T-helper 2 cell treated with Interferon-gamma antibody and Interleukin-4, amounts not matched to agents 5 μg/mL and 100 μg/mL, for 36 hours (primary cell): ENCODE results near the gene RNF144B.
"Not testable (repeated sequence)": the region's sequence is repeated elsewhere in the genome, so short reads cannot be mapped to it uniquely, and the experiment has no call there.

ENCODE experiments used
- DNase-seq: peaks from one replicate; pipeline ENCODE4 v3.0.0; 2021; ENCODE audit warnings: low spot score
- H3K27ac Mint-ChIP-seq: one replicate; pipeline ENCODE4 v1.8.0; 2021; ENCODE audit warnings: mild to moderate bottlenecking, mixed read lengths
- H3K27me3 Mint-ChIP-seq: one replicate; pipeline ENCODE4 v1.8.0; 2021; ENCODE audit warnings: low read depth, mixed read lengths
- H3K36me3 Mint-ChIP-seq: one replicate; pipeline ENCODE4 v1.8.0; 2021; ENCODE audit warnings: low read depth, mixed read lengths
- H3K4me1 Mint-ChIP-seq: one replicate; pipeline ENCODE4 v1.8.0; 2021; ENCODE audit warnings: low read depth, mixed read lengths
- H3K4me3 Mint-ChIP-seq: one replicate; pipeline ENCODE4 v1.8.0; 2022; ENCODE audit warnings: mild to moderate bottlenecking, moderate library complexity, mixed read lengths
- H3K9me3 Mint-ChIP-seq: one replicate; pipeline ENCODE4 v1.8.0; 2021; ENCODE audit warnings: mixed read lengths

The RNF144B gene

DNA sequence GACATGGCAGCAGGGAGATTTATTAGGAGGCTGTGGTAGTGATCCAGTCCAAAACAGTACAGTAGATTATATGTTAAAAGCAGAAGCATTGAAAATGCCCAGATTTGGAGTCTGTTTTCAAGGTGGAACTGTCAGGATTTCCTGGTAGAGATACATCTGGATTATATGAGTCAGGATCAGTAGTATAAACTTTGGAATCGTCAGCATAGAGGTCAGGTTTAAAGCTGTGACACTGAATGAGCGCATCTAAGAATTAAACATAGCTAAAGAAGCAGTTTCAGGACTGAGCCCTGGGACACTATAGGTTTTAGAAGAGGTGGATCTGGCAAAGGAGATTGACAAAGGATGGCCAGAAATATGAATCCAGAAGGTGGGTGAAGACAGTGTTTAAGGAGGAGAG lies 60.4 kb downstream of the RNF144B start:
- no peaks in the 10 kb centered on the region for H3K4me1 Mint-ChIP-seq
- H3K9me3 Mint-ChIP-seq, result no peaks in the 10 kb centered on the region
- DNase-seq, result no peak
- H3K27ac Mint-ChIP-seq, result no peak overlapping the region
- no peak overlapping the region for H3K4me3 Mint-ChIP-seq
- H3K27me3 Mint-ChIP-seq, result no peaks in the 10 kb centered on the region
- H3K36me3 Mint-ChIP-seq, result no peaks in the 10 kb centered on the region

DNA sequence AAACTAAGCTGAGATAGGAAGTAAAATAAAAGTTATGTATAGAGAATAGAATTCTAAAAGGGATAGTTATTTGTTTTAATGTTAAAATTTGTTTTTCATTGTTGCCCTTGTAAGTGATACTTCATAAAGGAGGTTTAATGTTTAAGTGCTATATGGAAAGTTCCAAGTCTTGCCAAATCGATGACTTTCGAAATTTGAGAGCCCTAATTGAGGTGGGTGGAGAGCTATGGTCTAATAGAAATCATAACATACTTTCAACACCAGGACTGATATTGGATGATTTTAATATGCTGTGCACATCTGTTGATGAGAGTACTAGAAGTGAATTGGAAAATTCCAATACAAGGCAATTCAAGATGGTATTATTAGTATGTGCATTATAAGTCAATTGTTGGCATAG lies 64.6 kb downstream of the RNF144B start:
- Mint-ChIP-seq H3K4me1 (no peaks in the 10 kb centered on the region), H3K4me3 (no peak overlapping the region), H3K27ac (no peak overlapping the region), H3K27me3 (no peaks in the 10 kb centered on the region), H3K9me3 (no peaks in the 10 kb centered on the region), H3K36me3 (no peaks in the 10 kb centered on the region)
- no peak for DNase-seq

DNA sequence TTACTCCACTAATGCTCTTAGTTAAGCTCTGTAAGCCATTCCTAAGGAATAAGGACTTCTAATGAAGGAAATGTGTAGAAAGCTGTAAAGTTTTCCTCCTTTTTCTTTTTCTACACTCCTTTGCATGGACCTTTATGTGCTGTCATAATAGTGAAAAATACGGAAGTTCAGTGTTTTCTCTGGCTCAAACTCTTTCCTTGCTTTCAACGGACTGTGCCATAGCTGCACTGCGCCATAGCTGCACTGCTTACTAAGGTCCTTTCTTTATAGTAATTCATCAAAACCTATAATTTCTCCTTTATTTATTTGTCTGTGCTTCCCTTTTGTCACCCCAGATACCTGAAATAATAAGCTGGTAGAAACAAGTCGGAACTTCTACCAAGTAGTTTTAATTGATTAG lies 67.3 kb downstream of the RNF144B start:
- Mint-ChIP-seq H3K4me1 (peaks cover 6% of the 10 kb centered on the region), H3K36me3 (no peaks in the 10 kb centered on the region), H3K4me3 (no peak overlapping the region), H3K27ac (no peak overlapping the region), H3K27me3 (no peaks in the 10 kb centered on the region), H3K9me3 (no peaks in the 10 kb centered on the region)
- DNase-seq, result no peak

DNA sequence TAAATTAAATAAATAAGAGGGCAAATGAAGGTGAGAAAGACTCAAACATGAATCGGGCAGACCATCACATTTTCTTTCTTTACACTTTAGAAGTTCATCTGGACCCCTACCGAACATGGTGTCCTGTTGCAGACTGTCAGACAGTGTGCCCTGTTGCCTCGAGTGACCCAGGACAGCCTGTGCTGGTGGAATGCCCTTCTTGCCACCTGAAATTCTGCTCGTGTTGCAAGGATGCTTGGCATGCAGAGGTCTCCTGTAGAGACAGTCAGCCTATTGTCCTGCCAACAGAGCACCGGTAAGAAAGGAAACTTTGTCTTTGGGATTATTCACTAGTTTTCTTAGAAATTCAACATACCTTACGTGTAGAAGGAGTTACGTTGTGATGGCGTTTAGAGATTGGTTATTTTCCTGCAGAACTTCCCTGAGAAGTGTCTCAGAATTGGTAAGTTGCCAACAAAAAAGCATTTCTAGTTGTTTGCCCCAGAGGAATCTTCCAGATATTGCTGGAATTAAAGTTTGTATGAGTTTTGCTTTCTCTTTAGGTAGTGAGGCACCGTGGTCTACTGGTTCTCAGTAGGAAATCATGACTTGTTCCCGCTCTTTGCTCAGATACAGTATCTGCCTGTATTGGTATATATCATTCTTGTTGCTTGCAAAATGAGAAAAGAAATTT lies 70.1 kb downstream of the RNF144B start:
- DNase-seq, result no peak
- Mint-ChIP-seq H3K4me1 (peaks cover 6% of the 10 kb centered on the region), H3K9me3 (peaks cover 3% of the 10 kb centered on the region), H3K36me3 (peaks cover 2% of the 10 kb centered on the region), H3K27me3 (no peaks in the 10 kb centered on the region), H3K4me3 (no peak overlapping the region), H3K27ac (no peak overlapping the region)

DNA sequence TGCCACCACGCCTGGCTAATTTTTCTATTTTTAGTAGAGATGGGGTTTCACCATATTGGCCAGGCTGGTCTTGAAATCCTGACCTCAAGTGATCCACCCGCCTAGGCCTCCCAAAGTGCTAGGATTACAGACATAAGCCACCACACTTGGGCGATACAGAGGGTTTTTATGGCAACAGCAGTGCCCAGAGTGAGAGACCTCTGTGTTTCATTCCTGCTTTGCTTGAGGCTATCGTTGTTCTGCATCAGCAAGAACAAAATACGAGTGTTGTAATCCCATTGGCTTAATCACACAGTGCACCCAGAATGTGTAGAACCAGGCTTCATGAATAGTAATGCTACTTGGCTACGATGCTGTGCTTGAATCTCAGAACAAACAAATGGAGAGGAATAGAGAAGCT lies 70.9 kb downstream of the RNF144B start:
- DNase-seq, result not testable (repeated sequence)

DNA sequence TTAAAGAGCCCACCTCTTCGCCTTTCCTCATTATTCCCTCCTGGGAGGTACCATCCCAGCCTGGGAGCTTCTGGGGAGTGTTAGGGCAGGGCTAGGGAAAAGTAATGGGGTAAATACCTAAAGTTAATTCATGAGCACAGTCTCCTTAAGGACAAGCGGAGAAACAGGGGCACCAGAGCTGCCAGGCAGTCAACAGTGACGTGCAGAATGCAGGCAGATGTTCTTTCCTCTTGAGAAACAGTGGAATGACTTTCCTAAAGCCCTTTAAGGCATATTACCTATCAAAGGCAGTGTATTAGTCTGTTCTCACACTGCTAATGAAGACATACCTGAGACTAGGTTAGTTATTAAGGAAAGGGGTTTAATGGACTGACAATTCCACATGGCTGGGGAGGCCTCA lies 76.3 kb downstream of the RNF144B start:
- Mint-ChIP-seq H3K4me3 (no peak overlapping the region), H3K9me3 (peaks cover 9% of the 10 kb centered on the region), H3K36me3 (peaks cover 3% of the 10 kb centered on the region), H3K27me3 (no peaks in the 10 kb centered on the region), H3K4me1 (no peaks in the 10 kb centered on the region), H3K27ac (no peak overlapping the region)
- DNase-seq, result no peak

More for the DNA sequence above, 70.9 kb downstream of the RNF144B start:
- H3K27me3 Mint-ChIP-seq, H3K36me3 Mint-ChIP-seq, H3K9me3 Mint-ChIP-seq, H3K4me1 Mint-ChIP-seq, H3K27ac Mint-ChIP-seq, H3K4me3 Mint-ChIP-seq: not testable (repeated sequence)

DNA sequence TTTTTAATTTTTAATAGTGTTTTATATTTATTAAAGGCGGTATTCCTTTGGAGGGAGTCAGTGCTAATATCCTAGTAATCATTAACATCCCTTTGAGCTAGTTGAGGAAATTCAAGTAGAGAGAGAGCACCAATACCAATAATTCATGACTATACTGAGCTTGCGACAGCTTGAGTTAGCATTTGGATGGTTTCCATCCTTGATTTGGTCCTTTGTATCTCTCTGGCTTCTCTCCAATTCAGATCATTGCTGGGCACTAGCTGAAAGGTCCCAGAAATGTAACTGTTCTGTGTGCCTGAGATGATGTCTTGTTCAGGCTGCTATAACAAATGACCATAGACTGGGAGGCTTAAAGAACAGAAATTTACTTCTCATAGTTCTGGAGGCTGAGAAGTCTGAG lies 77.0 kb downstream of the RNF144B start:
- no peak overlapping the region for H3K27ac Mint-ChIP-seq
- peaks cover 9% of the 10 kb centered on the region for H3K9me3 Mint-ChIP-seq
- H3K36me3 Mint-ChIP-seq, result peaks cover 3% of the 10 kb centered on the region
- no peaks in the 10 kb centered on the region for H3K4me1 Mint-ChIP-seq
- H3K27me3 Mint-ChIP-seq, result no peaks in the 10 kb centered on the region
- no peak overlapping the region for H3K4me3 Mint-ChIP-seq
- no peak for DNase-seq

DNA sequence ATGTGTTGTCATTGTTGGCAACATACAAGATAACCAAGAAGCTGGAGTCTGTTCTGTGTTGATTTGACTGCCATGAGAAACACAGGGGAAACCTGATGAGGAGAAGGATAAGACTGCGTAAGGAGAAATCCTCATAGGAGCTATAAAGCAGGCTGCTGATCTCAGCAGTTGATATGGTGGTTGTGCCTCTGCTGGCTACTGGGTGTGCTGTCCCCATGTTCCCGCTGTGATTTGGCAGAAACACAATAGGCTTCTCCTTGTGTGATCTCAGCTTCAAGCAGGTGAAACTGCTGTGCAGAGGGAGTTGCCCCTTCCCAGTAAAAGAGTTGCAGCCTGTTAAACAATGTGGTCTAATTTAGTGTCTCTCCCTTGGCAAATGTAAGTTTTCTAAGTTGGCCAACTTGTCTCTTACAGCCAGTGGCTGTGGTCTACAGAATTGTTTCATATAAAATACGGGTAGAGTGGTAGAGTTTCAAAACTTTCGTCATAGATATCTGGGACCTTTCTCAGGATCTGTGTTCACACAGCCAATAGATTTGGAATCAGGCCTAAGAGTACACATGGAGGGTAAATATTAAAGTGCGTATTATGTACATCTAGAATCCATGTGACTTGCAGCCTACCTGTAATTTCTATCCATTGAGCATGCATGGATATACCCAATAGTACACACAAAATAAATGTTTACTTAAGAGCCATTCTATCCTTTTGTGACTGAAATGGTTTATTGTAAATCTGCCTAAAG lies 78.4 kb downstream of the RNF144B start:
- Mint-ChIP-seq H3K4me3 (no peak overlapping the region), H3K36me3 (peaks cover 2% of the 10 kb centered on the region), H3K4me1 (no peaks in the 10 kb centered on the region), H3K27ac (no peak overlapping the region), H3K27me3 (no peaks in the 10 kb centered on the region), H3K9me3 (peaks cover 9% of the 10 kb centered on the region)
- DNase-seq, result no peak

DNA sequence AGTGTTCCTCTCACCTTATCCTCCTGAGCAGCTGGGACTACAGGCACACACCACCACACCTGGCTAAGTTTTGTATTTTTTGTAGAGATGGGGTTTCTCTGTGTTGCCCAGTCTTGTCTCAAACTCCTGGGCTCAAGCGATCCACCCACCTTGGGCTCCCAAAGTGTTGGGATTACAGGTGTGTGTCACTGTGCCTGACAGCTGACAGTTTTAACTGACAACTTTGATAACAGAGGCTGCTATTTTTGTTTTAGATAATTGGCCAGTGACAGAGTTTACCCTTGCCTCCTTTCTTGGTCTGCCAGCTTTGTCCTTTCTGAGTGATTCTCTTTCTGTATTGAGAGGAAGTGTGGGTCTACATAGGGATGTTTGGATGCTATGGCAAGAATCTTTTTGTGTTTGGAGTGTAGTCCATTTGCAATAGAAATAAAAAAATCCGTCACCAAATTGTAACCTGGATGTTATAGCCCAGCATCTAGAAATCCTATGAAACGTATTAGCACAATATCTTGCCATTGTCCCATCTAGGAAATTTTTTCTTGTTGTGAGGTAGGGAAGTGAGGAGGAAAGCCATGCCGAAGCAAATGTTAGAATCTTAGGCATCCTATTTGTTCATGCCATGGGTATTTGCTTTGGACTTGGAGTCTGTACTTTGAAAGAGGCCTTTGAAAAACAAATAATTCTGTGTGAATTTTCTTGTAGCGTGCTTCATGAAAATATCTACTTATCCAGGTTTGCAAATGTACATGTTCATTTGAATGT lies 80.8 kb downstream of the RNF144B start:
- Mint-ChIP-seq H3K9me3 (no peaks in the 10 kb centered on the region), H3K36me3 (peaks cover 2% of the 10 kb centered on the region), H3K27ac (no peak overlapping the region), H3K27me3 (no peaks in the 10 kb centered on the region), H3K4me1 (no peaks in the 10 kb centered on the region), H3K4me3 (no peak overlapping the region)
- no peak for DNase-seq

DNA sequence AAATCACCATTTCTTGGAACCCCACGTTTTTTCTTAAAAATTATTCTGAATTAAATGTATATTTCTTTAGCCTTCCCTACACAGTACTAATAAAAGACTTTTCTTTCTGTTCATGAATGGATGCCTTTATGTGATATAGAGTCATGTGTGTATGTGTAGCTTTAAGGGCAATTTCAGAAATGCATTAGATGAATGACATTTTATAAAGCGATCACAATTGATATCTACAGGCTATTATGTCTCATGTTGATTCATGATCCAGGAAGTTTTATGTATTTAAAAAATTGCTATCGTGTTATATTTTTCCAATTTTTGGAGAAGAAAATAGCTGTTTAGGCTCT lies 81.3 kb downstream of the RNF144B start:
- no peaks in the 10 kb centered on the region for H3K4me1 Mint-ChIP-seq
- peaks cover 3% of the 10 kb centered on the region for H3K27me3 Mint-ChIP-seq
- no peak for DNase-seq
- no peak overlapping the region for H3K4me3 Mint-ChIP-seq
- H3K36me3 Mint-ChIP-seq, result no peaks in the 10 kb centered on the region
- no peaks in the 10 kb centered on the region for H3K9me3 Mint-ChIP-seq
- no peak overlapping the region for H3K27ac Mint-ChIP-seq

DNA sequence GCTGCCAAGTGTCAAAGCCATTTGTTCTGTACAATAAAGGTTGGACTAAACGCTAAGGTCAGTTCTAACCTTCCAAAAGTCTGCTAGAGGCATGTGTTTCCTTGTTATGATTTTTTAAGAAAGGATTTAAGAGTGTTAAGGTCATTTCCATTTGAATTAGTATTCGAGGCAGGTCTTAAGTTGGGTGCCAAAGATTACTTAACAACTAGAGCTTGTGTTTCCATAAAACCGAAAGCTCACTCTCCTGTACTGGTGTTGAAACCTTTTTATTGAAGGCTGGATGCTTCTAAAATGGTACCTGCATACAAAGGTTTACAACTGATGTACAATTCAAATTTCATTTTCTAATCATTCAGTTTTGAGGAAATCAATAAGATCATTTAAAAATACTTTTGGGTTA lies 82.4 kb downstream of the RNF144B start:
- DNase-seq, result no peak
- Mint-ChIP-seq H3K27me3 (peaks cover 5% of the 10 kb centered on the region), H3K36me3 (no peaks in the 10 kb centered on the region)

DNA sequence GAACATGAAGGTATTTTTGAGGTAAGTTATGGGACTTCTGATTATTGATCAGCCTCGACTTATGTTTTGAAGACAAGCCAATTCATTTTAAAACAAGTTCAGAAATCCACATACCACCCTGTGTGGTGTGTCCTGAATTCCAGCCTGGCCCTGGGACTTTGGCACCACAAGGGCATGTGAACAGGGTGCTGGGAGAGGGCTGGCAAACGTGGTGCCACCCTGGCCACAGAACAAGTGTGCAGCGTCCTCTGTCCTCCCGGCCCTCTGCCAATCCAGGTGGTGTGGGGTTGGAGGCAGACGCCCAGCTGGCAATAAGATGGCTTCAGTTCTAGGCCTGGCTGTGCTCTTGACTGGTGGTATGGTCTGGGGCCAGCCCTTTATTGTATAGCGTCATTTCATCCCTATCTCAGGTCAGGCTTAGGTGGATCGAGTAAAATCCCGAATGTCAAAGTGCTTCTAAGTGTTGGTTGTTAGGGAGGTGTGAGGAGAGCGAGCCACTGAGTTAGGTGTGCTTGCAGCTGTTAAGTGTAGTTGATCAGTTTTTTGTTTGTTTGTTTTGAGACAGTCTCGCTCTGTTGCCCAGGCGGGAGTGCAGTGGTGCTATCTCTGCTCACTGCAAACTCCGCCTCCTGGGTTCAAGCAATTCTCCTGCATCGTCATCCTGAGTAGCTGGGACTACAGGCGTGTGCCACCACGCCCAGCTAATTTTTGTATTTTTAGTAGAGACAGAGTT lies 84.2 kb downstream of the RNF144B start:
- H3K36me3 Mint-ChIP-seq, result no peaks in the 10 kb centered on the region
- no peaks in the 10 kb centered on the region for H3K9me3 Mint-ChIP-seq
- no peaks in the 10 kb centered on the region for H3K4me1 Mint-ChIP-seq
- peaks cover 8% of the 10 kb centered on the region for H3K27me3 Mint-ChIP-seq
- H3K4me3 Mint-ChIP-seq, result no peak overlapping the region
- DNase-seq, result no peak
- no peak overlapping the region for H3K27ac Mint-ChIP-seq

More for the DNA sequence above, 82.4 kb downstream of the RNF144B start:
- no peak overlapping the region for H3K4me3 Mint-ChIP-seq
- no peaks in the 10 kb centered on the region for H3K9me3 Mint-ChIP-seq
- no peak overlapping the region for H3K27ac Mint-ChIP-seq
- H3K4me1 Mint-ChIP-seq, result no peaks in the 10 kb centered on the region

DNA sequence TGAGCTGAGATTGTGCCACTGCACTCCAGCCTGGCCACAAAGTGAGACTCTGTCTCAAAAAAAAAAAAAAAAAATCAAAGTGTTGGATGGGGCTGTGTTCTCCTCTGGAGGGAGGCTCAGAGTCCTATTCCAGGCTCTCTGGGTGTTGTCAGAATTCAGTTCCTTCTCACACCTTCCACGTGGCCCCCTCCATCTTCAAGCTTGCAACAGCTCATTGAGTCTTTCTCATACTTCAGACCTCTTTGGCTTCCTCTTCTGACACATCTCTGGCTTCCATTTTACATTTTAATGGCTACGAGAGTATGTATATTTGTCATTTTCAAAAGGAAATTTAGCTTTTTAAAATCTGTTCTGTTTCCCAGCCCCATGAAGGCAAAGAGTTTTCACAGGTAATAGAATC lies 85.8 kb downstream of the RNF144B start:
- no peak for DNase-seq
- peaks cover 3% of the 10 kb centered on the region for H3K4me1 Mint-ChIP-seq
- H3K36me3 Mint-ChIP-seq, result no peaks in the 10 kb centered on the region
- no peak overlapping the region for H3K27ac Mint-ChIP-seq
- H3K27me3 Mint-ChIP-seq, result peaks cover 13% of the 10 kb centered on the region
- no peak overlapping the region for H3K4me3 Mint-ChIP-seq
- no peaks in the 10 kb centered on the region for H3K9me3 Mint-ChIP-seq

DNA sequence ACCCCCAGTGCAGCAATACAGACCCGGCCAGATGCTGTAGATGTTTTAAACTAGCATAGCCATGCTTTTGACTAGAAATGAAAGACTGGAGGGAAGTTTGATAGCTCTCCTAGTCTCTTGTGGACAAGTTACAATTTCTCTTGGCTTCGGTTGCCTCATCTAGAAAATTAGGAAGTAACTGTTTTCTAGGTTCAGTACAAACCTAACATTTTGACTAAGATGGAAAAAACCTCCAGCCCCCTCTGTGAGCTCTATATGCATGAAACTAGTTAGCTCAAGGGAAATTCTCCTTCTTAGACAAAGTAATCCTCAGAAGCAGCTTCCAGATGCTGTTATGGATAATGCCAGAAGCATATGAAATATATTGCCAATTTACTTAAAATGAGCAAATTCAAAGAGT lies 86.6 kb downstream of the RNF144B start:
- Mint-ChIP-seq H3K4me3 (no peak overlapping the region), H3K27ac (no peak overlapping the region)

More for the DNA sequence above, 86.6 kb downstream of the RNF144B start:
- Mint-ChIP-seq H3K4me1 (peaks cover 4% of the 10 kb centered on the region), H3K27me3 (peaks cover 16% of the 10 kb centered on the region), H3K36me3 (no peaks in the 10 kb centered on the region), H3K9me3 (no peaks in the 10 kb centered on the region)
- no peak for DNase-seq
